ELF-1 (cell line): ENCODE data around the gene CLEC19A.

Experiments
- DNase-seq: peaks from one replicate; pipeline ENCODE4 v3.0.0-alpha.2; 2016; ENCODE audit warnings: low read depth, low spot score

The CLEC19A gene

DNA sequence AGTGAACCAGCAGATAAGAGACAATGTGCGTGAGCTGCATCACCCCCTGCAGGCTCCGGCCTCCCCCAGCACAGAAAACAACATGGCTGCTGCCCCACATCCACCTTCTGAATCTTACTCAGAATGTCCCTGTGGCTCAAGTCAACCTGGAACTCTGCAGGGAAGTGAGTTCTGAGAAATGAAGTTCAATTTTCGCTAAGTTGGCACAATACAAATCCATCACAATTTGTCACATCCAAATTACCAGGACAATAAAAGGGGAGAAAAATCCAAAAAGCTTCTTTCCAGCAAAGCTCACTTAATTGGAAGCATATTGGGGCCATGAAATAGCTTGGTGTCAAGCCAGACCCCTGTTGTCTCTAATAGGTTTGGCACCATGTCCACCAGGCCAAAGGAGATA lies 38.1 kb downstream of the CLEC19A start:
- no peak for DNase-seq

DNA sequence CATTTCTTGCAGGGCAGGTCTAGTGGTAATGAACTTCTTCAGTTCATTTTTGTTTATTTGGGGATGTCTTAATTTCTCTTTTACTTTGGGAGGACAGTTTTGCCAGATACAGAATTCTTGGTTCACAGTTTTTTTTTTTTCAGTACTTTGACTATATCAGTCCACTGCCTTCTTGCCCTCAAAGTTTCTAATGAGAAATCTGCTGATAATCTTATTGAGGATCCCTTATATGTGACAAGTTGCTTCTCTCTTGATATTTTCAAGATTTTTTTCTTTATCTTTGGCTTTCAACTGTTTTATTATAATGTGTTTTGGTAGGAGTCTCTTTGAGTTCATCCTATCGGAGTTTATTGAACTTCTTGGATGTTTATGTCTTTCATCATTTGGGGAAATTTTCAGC lies 42.8 kb downstream of the CLEC19A start:
- no peak for DNase-seq

DNA sequence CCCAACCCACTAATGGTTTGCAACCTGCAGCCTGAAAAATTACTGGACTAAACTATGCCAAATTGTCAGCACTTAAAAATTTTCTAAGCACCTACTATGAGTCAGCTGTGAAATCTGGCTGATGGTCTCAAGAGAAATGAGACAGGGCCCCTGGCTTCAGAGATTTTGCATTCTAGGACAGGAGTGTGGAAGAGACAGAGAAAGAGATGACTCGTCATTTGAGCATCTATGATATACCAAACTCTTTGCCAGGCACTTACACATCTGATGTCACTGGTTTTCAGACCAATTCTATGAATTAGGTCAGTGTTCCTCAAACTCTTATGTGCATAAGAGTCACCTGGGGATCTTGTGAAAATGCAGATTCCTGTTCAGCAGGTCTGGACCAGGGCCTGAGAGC lies 44.4 kb downstream of the CLEC19A start:
- DNase-seq: no peak

DNA sequence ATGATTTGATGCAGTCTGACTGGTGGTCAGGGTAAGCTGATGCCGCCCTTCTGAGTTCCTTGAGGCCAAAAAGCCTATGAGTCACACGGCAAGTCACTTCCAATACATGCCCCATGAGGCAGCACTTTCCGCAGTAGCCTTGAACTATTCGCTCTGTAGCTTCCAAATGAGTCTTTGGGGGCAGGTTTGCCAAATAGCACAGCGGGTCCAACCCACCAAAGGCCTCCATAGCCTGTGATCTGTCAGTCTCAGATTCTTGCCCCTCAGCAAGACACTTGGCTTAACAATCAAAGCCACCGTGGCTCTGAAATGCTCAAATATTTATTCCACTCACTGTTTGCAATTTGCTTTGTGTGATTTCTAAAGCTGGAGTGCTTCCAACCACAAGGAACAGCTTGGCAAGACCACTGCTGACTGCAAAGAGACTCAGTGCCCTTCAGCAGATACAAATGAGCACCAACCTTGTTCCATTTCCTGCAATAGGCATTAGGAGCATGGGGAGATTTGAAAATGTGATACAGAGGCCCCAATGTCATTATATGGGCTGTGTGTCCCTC lies 45.4 kb downstream of the CLEC19A start:
- peak; percentile 42 for DNase-seq

DNA sequence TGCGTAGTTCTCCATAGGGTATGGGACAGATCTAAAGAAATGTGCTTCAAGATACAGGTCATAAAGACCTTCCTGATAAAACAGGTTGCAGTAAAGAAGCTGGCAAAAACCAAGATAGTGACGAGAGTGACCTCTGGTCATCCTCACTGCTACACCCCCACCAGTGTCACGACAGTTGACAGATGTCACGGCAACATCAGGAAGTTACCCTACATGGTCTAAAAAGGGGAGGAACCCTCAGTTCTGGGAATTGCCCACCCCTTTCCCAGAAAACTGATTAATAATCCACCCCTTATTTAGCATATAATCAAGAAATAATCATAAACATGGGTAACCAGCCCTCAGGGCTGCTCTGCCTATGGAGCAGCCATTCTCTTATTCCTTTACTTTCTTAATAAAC lies 46.3 kb downstream of the CLEC19A start:
- DNase-seq: no peak

DNA sequence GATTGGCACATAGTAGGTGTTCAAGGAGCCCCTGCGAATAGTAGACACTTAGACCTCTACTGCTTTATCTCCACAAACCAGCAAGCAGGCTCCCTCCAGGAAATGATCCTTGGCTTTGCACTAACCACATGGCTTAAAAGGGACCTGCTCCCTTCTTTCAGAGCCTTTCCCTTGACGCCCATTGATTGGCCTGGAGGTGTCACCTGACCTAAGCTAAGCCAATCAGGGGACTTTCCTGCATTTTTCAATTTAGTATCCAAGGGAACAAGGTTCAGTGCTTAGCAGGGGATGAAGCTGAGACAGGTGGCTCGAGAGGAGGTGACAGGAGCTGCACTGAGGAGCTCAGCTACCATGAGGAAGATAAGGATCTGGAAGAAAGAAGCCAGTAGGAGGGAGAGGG lies 52.8 kb downstream of the CLEC19A start:
- no peak for DNase-seq

DNA sequence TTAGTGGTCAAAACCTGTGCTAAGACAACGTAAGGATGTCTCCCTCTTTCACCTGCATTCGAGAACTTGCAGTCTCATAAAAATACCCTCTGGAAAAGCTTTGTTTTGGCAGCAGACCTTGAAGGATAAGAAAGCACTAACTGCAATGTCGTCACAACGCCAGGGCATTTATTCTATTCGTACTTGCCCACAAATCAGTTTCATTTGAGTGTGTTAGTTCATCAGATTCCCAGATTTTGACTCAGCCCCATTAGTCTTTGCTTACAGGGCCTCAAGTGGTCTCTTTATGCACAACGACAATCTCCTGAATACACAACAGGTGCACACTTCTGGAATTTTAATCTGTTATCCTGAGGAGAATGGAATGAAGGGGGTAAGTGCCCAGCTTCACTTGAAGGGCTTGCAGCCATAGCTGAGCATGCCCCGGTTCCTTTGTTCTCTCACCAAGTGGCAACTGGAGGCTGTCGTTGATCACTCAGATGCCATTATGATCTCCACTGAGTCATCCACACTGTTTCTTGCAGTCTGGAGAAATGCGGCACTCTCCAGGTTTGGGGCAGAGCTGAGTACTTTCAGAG lies 58.8 kb downstream of the CLEC19A start:
- no peak for DNase-seq

DNA sequence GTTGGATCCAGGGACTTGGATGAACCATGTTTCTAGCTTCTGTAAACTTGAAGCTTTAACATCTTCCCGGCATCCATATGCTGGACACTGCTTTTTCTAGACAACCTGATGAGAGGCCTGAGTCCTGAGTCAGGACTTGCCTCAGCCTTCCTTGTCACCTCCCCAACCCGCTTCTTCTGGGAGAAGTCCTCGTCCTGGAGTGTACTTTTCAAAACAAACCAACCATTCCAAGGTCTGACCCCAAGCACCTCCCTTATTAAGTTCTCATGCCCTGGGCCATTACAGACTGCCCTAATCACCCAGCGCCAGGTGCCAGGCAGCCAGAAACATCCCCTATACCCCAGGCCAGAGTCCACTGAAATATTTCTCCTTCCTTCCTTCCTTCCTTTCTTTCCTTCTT lies 59.4 kb downstream of the CLEC19A start:
- no peak for DNase-seq

DNA sequence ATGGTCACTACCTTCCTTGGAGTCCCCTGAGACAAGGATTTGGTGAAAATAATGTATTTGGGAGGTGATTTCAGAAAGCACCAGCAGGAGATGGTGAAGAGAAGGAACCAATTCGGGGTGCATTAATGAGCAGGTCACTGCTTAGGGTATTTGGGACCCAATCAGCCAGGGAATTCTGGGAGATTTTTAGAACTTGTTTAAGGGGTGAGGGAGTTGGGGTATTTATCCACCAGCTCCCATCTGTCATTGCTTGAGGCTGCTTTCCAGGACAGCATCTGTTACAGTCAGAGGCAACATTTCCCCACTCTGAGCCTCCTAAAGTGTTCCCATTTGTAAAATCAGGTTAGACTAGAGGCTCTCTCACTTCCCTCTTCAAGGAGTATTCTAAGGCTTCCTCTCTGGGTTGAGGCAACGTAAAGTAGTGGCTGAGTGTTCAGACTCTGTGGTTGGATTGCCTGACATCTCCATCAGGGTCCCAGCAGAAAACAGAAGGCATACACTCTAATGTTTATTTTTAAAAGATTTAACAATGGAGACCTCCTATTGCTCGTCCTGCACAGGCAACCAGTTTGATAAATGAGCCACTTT lies 60.9 kb downstream of the CLEC19A start:
- DNase-seq: no peak

DNA sequence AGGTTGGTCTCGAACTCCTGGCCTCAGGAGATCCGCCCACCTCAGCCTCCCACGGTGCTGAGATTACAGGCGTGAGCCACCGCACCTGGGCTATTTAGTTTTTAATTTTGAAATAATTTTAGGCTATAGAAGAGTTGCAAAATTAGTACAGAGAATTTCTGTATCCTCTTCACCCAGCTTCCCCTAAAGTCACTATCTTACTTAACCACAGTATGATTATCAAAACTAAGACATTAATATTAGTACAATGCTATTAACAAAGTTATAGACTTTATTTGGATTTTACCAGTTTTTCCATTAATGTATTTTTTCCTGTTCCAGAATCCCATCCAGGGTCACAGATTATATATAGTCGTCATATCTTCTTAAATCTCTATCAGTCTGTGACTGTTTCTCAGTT lies 62.6 kb downstream of the CLEC19A start:
- no peak for DNase-seq

DNA sequence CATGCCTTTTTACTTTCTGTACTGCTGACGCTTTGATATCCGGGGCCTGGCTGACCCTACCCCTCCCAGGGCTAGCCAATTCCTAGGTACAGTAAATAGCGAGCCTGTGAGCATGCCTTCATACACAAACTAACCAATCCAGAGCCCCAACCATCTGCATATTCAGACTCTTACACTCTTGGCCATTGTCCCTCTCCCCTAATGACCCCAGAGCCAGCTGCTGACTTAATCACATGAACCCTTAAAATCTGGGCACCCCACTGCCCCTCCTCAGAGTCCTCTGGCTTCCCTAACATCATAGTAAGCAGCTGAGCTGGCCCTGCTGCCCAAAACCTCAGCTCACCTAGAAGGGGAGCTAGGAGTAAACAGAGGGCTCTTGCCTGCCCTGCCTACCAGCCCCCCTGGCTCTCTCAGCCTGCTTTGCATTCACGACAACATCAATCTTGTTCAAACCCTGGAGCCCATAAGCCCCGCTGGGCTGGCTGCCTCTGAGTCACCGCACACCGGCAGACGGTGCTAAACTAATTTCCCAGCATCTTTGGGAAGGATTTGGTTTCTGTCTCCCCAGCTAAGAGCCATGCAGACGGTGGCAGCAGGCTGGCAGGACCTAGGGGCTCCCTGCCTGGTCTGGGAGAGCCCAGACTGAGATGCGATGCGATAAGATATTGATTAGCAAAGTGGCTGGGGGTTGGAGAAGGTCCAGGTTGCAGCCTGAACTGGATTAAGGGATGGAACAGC lies 63.2 kb downstream of the CLEC19A start:
- DNase-seq: peak; percentile 95

DNA sequence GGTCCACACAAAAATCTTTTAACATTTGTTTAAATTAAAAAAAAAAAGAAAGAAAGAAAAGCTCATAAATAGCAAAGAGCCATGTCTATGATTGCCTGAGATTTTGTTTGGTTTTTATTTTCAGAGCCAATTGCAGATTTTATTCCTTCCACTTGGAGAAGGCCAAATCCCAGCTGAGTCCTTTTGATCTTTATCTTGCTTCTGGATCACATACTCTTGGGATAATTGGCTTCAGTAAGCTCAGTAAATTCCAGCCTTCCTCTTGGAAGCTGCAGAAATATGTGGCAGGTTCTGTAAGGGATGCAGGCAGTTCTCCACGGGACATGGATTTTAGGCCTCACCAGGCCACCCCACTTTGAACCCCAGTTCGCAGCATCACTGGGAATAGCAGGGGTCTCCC lies 68.8 kb downstream of the CLEC19A start:
- peak; percentile 53 for DNase-seq

DNA sequence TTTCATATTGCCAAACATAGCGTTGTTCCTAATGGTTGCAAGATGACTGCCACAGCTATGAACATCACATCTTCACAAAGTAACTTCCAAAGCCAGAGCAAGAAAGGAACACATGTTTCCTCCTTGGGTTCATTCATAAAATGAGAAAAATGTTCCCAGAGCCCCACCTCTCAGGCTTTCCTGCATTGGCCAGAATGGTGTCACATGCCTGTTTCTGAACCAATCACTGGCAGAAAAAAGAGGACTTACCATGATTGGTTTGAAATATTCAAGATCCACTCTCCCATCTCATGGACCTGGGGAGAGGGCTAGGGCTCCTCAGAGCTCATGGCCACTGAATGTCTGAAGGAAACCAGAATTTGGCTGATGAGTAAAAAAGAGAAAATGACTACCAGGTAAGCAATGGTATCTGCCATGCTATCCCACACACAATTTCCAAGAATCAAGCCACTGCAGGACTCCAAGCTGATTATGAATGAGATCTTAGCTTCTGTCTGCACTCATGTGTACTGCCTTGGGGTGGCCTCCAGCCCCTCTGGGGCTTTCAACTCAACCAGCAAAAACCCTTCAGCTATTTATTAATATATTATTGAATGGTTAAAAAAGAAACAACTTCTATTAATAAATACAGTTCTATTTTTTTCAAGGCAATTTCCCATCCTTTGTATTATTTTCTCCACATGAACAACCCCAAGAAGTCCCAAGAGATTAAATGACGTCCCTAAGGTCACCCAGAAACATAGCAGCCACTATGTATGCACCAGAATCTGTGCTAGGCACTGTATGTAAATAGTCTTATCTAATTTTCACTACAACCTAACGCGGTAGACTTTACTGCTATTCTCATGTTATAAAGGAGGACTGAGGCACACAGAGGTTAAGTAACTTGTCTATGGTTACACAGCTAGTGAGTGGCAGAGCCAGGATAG lies 70.8 kb downstream of the CLEC19A start:
- DNase-seq: no peak

DNA sequence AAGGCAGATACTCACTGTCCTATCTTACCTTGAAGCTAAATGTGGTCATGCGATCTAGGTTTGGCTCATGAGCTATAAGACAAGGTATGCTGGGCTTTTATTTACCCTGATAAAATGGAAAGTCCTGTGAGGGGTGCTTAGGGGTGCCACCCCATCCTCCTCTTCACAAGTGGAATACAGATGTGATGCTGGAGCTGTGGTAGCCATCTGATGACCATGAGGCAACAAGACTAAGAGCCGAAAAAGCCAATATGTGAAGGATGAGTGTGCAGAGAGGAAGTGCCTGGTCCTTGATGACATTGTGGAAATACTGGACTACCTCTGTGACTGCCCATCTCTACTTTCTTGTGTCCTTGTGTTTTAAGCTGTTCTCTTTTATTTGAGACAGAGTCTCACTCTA lies 74.0 kb downstream of the CLEC19A start:
- DNase-seq: no peak
